NB4 (cell line): ENCODE results near the gene DLL1.

Source experiments
- DNase-seq: peaks from one replicate; pipeline ENCODE4 v3.0.0; 2010; ENCODE audit warnings: low read depth
- H3K4me3 ChIP-seq: one replicate; pipeline ENCODE4 v1.5.1; 2011; ENCODE audit warnings: mild to moderate bottlenecking, low read depth, low read length, moderate library complexity
- MYC ChIP-seq: IDR thresholded peaks from 2 replicates; pipeline ENCODE4 v1.6.1; 2011; ENCODE audit warnings: low read depth, low read length
- POLR2A ChIP-seq: IDR thresholded peaks from 2 replicates; pipeline ENCODE4 v1.6.1; 2011; ENCODE audit warnings: mild to moderate bottlenecking; ENCODE audit not compliant: insufficient read length; ENCODE audit errors: extremely low read depth
- TF ChIP-seq, protein P1 (sequence below): IDR thresholded peaks from one replicate; pipeline ENCODE4 v1.5.1; 2012; ENCODE audit warnings: low read depth, low read length
- TF ChIP-seq, protein P2 (sequence below): IDR thresholded peaks from 2 replicates; pipeline ENCODE4 v1.6.1; 2011; ENCODE audit warnings: low read depth, low read length

DLL1 gene

DNA sequence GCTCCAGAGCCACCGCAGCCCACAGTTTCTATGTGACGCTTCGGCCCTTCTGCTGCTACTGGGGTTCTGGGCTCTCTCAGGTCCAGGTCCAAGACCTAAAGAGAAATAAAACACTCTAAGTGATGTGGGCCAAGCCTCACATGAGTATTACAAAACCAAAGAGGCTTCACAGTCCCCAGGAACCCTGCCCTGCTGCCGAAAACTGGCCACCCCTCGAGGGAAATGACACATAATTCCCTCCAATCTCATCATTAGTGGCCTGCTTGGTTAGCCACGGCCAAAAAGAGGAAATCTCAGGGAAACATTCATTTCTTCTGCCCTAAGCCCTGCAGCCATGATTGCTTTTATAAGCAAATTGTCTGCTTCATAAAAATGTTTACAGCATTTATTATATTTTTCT lies 32.5 kb downstream of the DLL1 start:
- DNase-seq: no peak
- TF ChIP-seq, protein P1, sequence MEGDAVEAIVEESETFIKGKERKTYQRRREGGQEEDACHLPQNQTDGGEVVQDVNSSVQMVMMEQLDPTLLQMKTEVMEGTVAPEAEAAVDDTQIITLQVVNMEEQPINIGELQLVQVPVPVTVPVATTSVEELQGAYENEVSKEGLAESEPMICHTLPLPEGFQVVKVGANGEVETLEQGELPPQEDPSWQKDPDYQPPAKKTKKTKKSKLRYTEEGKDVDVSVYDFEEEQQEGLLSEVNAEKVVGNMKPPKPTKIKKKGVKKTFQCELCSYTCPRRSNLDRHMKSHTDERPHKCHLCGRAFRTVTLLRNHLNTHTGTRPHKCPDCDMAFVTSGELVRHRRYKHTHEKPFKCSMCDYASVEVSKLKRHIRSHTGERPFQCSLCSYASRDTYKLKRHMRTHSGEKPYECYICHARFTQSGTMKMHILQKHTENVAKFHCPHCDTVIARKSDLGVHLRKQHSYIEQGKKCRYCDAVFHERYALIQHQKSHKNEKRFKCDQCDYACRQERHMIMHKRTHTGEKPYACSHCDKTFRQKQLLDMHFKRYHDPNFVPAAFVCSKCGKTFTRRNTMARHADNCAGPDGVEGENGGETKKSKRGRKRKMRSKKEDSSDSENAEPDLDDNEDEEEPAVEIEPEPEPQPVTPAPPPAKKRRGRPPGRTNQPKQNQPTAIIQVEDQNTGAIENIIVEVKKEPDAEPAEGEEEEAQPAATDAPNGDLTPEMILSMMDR: no peak
- TF ChIP-seq POLR2A (no peak), MYC (no peak)
- TF ChIP-seq, protein P2, sequence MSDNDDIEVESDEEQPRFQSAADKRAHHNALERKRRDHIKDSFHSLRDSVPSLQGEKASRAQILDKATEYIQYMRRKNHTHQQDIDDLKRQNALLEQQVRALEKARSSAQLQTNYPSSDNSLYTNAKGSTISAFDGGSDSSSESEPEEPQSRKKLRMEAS: no peak
- H3K4me3 ChIP-seq: no peak overlapping the region

DNA sequence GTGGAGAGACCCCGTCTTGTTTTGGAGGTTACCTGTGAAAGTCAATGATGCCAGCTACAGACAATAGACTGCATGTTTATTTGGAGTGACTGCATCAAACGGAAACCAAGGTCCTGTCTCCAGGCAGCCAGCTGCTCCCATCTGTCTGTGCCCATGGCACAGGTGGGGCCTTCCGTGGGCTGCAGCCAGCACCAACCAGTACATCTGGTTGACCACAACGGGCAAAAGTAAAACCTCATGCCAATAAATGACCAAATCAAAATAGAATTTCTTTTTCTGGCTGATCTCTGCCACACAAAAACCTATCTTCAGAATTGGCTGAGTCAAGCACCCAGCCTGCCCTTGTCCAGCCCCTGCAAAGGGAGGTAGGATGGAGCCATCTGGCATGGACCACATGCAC lies 33.5 kb downstream of the DLL1 start:
- TF ChIP-seq MYC (no peak), POLR2A (no peak)
- TF ChIP-seq, protein P2: no peak
- TF ChIP-seq, protein P1: no peak
- DNase-seq: no peak
- no peak overlapping the region for H3K4me3 ChIP-seq

DNA sequence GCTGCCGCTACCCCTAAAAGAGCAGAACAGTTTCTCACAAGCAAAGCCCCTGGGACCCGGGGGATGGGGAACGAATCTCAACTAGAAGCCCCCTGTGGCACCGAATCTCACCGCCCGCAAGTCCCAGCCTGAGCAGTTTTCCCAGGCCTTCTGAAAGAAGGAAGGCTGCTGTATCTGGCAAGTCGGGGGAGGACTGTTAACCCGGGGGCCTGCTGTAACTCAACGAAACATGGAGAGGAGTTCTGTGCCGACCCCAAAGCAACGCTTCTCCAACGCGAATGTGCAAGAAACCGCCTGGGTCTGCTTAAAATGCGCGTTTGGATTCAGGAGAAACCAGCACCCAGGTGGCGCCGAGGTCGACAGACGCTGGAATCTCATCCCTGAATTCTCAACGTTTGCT lies 34.2 kb downstream of the DLL1 start:
- H3K4me3 ChIP-seq: no peak overlapping the region
- TF ChIP-seq, protein P1: no peak
- TF ChIP-seq, protein P2: no peak
- no peak for TF ChIP-seq MYC
- TF ChIP-seq POLR2A: no peak
- DNase-seq: no peak

DNA sequence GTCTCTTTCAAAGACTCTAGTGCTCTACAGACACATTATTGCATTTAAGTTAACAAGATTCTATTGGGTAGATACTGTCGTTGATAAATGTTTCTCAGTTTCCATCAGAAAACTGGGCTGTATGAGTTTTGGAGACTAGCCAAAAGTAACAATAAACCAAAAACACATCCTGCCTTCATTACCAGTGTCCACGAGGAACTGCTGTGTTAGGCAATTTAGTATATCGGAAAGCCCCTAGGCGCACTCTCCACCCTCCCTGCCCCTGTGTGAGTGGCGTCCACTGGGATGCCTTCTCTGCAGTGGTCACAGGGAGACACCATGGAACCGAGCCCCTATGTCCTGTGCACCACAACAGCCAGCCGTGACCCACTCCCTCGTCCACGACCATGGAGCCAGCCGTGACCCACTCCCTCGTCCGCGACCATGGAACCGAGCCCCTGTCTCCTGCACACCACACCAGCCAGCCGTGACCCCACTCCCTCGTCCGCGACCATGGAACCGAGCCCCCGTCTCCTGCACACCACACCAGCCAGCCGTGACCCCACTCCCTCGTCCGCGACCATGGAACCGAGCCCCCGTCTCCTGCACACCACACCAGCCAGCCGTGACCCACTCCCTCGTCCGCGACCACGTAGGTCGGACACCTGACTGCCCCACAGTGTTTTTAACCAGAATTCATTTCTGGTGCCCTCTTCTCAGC lies 35.3 kb downstream of the DLL1 start:
- H3K4me3 ChIP-seq: no peak overlapping the region

DNA sequence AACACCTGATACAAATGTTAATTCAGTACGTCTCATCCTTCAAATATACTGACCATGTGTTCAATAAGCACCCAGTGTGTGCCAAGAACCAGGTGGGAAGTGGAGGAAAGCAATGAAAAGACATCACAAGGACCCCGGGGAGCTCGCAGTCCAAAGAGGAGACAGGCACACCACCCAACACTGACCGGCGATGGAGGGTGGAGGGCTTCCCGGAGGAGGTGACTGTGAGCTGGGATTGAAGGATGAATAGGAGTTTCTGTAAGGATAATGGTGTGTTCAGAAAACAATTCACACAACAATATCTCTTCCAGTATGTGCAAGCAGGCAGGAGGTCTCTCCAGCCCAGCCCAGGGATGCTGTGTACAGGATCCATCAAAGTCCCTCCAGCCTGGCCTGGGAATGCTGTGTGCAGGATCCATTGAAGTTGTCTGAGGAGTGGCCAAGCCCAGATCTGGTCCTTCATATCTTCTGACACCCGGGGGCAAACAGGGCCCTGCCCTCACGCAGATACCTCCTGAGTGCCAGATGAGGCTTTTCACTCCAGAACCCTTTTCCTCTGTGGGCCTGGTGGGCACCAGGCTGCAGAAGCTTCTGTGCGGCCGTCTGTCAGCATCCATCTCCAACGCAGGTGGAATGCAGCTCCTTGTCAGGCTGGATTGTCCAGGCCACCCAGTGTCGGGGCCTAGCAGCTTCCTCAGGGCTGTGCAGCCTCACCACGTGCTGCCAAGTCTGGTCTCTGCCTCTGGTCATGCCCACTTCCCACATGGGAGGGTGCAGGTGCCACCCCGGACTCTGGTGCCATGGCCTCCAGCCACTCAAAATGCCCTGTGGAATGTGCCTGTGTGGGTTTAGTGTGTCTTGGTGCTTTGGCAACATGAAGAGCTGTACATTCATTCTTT lies 36.3 kb downstream of the DLL1 start:
- no peak overlapping the region for H3K4me3 ChIP-seq
- no peak for DNase-seq
- no peak for TF ChIP-seq MYC
- no peak for TF ChIP-seq POLR2A
- TF ChIP-seq, protein P2: peak; percentile 27

More for the DNA sequence above, 35.3 kb downstream of the DLL1 start:
- no peak for DNase-seq
- TF ChIP-seq POLR2A (no peak), MYC (no peak)
- TF ChIP-seq, protein P2: no peak
- TF ChIP-seq, protein P1: no peak

DNA sequence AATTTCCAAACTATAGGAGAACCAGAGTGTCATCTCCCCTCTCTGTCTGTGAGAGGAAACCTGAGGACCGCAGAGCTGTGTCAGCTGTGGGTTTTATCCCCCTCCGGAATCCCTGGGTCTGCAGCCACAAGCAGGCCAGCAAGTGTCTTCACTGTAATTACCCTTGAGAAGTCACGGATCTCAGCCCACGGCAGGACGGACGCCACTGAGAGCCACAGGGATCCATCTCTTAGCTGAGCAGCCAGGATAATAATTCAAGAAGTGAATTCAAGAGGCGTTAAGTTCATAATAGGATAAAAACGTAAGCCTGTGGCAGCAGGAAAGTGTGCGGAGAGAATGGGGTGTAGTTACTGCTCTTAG lies 37.0 kb downstream of the DLL1 start:
- DNase-seq: no peak

More for the DNA sequence above, 37.0 kb downstream of the DLL1 start:
- TF ChIP-seq, protein P2: no peak
- no peak for TF ChIP-seq POLR2A
- TF ChIP-seq, protein P1: no peak
- no peak for TF ChIP-seq MYC
- no peak overlapping the region for H3K4me3 ChIP-seq
